HCT116 (cell line): ENCODE results near the gene NUMA1.

ENCODE experiments used
- ATF3 ChIP-seq: IDR thresholded peaks from 2 replicates; pipeline ENCODE4 v1.6.1; 2012
- CBX3 ChIP-seq: IDR thresholded peaks from 2 replicates; pipeline ENCODE4 v1.6.1; 2012; ENCODE audit warnings: low read depth
- CEBPB ChIP-seq: IDR thresholded peaks from 2 replicates; pipeline ENCODE4 v1.6.1; 2012; ENCODE audit warnings: low read depth
- CTCF ChIP-seq, 3 experiments: fragments of 200-600 bp in 1 of 3; sonication (generic) in 1 of 3; IDR thresholded peaks in 2 of 3; conservative IDR thresholded peaks in 1 of 3; 2 replicates each; pipeline ENCODE4 v1.5.1; 2012 to 2017; ENCODE audit warnings: low read depth in 2 of 3, low read length in 2 of 3, antibody characterized with exemption in 1 of 3, borderline replicate concordance in 1 of 3, control low read depth in 1 of 3, mild to moderate bottlenecking in 1 of 3, mixed read lengths in 1 of 3, mixed run types in 1 of 3, moderate library complexity in 1 of 3; ENCODE audit not compliant: insufficient read depth in 1 of 3
- EGR1 ChIP-seq: IDR thresholded peaks from 2 replicates; pipeline ENCODE4 v1.6.1; 2012; ENCODE audit warnings: low read depth
- EZH2 ChIP-seq: fragments of 200-600 bp; sonication (generic); IDR thresholded peaks from 2 replicates; pipeline ENCODE4 v1.6.1; 2017; ENCODE audit warnings: antibody characterized with exemption, mixed run types
- POLR2A ChIP-seq: IDR thresholded peaks from 2 replicates; pipeline ENCODE4 v1.7.0; 2011; ENCODE audit warnings: borderline replicate concordance; ENCODE audit not compliant: insufficient read depth, insufficient read length; ENCODE audit errors: extremely low read depth
- POLR2AphosphoS5 ChIP-seq: IDR thresholded peaks from 2 replicates; pipeline ENCODE4 v1.6.1; 2011; ENCODE audit warnings: mild to moderate bottlenecking, low read depth, low read length, moderate library complexity
- RAD21 ChIP-seq: IDR thresholded peaks from 2 replicates; pipeline ENCODE4 v1.6.1; 2012; ENCODE audit warnings: low read depth, mild to moderate bottlenecking
- REST ChIP-seq: IDR thresholded peaks from 2 replicates; pipeline ENCODE4 v1.6.1; 2012; ENCODE audit warnings: low read depth
- SP1 ChIP-seq: IDR thresholded peaks from 2 replicates; pipeline ENCODE4 v1.6.1; 2012; ENCODE audit warnings: low read depth
- TCF7L2 ChIP-seq: IDR thresholded peaks from 2 replicates; pipeline ENCODE4 v1.7.0; 2011; ENCODE audit warnings: borderline replicate concordance, inconsistent platforms; ENCODE audit not compliant: insufficient read depth, insufficient read length; ENCODE audit errors: extremely low read depth

- TF ChIP-seq CTCF (IDR thresholded peaks at IDR 0.05 in 2 of 3, conservative IDR thresholded peaks at IDR 0.05 in 1 of 3; ENCODE audit: borderline replicate concordance in 1 of 3, insufficient read depth in 1 of 3, low read depth in 2 of 3, low read length in 2 of 3) (no peak), CBX3 (no peak), EZH2 (no peak), POLR2A (no peak), TCF7L2 (no peak), ATF3 (no peak), EGR1 (no peak), RAD21 (no peak), POLR2AphosphoS5 (no peak), CEBPB (no peak), SP1 (no peak), REST (no peak)
These were observed 31.4 kb downstream of the NUMA1 start for GRCh38 chr11:72048766-72049460.
